Osteocyte (in vitro differentiated cells): ENCODE measurements around the gene OVOL1. TPM values are rescaled to one million over a fixed set of nuclear protein-coding genes. Genes with fewer than 3 reads are reported as not detected.

Experiments used
- DNase-seq: peaks from one replicate; pipeline ENCODE4 v3.0.0; 2021; ENCODE audit warnings: mixed read lengths; ENCODE audit not compliant: unreplicated experiment; ENCODE audit errors: extremely low spot score
- H3K27ac Mint-ChIP-seq: one replicate; pipeline ENCODE4 v1.8.0; 2021; ENCODE audit warnings: mild to moderate bottlenecking, mixed read lengths; ENCODE audit not compliant: unreplicated experiment
- H3K27me3 Mint-ChIP-seq: one replicate; pipeline ENCODE4 v1.8.0; 2021; ENCODE audit warnings: mixed read lengths; ENCODE audit not compliant: unreplicated experiment
- H3K36me3 Mint-ChIP-seq: one replicate; pipeline ENCODE4 v1.8.0; 2021; ENCODE audit warnings: mixed read lengths; ENCODE audit not compliant: unreplicated experiment
- H3K4me1 Mint-ChIP-seq: one replicate; pipeline ENCODE4 v1.8.0; 2021; ENCODE audit warnings: mixed read lengths; ENCODE audit not compliant: unreplicated experiment
- H3K4me3 Mint-ChIP-seq: one replicate; pipeline ENCODE4 v1.8.0; 2021; ENCODE audit warnings: mild to moderate bottlenecking, moderate library complexity, mixed read lengths; ENCODE audit not compliant: unreplicated experiment
- H3K9me3 Mint-ChIP-seq: one replicate; pipeline ENCODE4 v1.8.0; 2021; ENCODE audit warnings: mixed read lengths; ENCODE audit not compliant: unreplicated experiment
- CTCF ChIP-seq: fragments of 200-600 bp; sonication (generic); IDR thresholded peaks from 2 replicates; pipeline ENCODE4 v1.5.0; 2021; ENCODE audit warnings: antibody characterized with exemption, mild to moderate bottlenecking, moderate library complexity
- total RNA-seq: library from RNA; stranded (reverse); gene quantifications from 2 replicates; pipeline ENCODE4 v1.2.1, GENCODE V29; 2021

Gene OVOL1
- total RNA-seq, 1 donor from 2014 or later = not detected

GRCh38 chr11:65789230-65790103 is 2.6 kb downstream of the OVOL1 start:
- Mint-ChIP-seq H3K9me3 (no peaks in the 10 kb centered on the region), H3K4me1 (peaks cover 5% of the 10 kb centered on the region), H3K27me3 (peaks cover 39% of the 10 kb centered on the region), H3K36me3 (no peaks in the 10 kb centered on the region), H3K4me3 (no peak overlapping the region), H3K27ac (no peak overlapping the region)
- TF ChIP-seq CTCF = no peak
- no peak for DNase-seq

DNA sequence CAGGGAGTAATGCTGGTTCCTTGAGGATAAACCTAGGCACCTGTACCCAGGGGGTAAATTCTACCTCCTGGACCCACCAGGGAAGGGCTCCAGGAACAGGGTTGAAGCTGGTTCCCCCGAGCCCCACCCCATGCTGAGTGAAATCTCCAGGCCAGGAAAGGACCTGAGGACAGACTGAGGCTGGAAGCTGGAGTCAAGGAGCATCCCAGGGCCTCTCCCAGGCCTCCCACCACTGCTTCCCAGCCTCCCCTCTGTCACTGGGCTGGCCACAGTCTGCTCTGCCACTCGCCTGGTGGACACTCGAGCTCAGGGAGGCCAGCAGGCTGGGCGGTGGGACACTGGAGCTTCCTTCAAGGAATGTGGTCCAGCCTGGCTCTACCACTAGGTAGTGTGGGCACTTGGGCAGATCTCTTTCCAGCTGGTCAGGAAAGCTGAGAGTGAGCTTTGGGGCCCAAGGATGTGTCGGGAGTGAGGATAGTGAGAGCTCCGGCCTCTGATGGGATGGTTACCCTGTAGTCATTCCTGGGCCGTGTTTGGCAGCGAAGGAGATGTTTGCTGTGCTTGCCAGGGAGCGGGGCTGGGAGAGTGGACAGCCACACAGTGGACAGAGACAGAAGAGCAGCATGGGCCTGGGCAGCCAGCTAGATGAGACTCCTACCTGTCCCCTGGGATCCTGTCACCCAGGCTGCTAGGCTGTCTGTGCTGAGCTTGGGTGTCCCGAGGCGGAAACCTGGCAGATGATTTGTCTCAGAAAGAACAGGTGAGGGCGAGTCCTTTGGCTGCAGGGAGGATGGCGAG is 3.4 kb downstream of the OVOL1 start:
- DNase-seq = no peak
- H3K4me3 Mint-ChIP-seq = no peak overlapping the region

GRCh38 chr11:65790902-65791650 is 4.2 kb downstream of the OVOL1 start:
- Mint-ChIP-seq H3K4me1 (peaks cover 5% of the 10 kb centered on the region), H3K9me3 (no peaks in the 10 kb centered on the region), H3K27me3 (peaks cover 27% of the 10 kb centered on the region), H3K4me3 (no peak overlapping the region), H3K27ac (no peak overlapping the region), H3K36me3 (no peaks in the 10 kb centered on the region)
- TF ChIP-seq CTCF = no peak
- no peak for DNase-seq

More for the DNA sequence above, 3.4 kb downstream of the OVOL1 start:
- Mint-ChIP-seq H3K27ac (no peak overlapping the region), H3K27me3 (peaks cover 33% of the 10 kb centered on the region), H3K4me1 (peaks cover 5% of the 10 kb centered on the region), H3K9me3 (no peaks in the 10 kb centered on the region), H3K36me3 (no peaks in the 10 kb centered on the region)
- no peak for TF ChIP-seq CTCF

DNA sequence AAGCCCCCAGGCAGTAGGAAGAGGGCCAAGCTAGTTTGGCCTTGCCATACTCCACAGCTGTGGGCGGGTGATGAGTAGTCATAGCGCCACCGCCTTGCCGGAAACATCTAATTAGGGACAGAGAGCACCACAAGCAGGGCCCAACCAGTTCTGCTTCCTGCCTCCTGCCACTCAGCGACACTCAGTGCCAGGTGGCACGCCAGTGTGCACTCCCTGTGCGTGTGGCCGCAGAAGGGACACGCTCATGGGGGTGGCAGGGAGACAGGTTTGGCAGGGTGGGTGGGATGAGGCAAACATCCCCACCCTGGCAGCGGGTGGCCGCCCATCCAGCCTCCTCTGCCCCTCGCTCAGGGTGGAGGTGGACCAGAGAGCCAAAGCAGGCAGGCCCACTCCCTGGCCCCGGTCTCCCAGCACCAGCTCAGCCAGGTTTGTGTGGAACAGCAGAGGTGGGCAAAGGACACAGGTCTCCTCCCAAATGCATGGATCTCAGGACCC is 4.9 kb downstream of the OVOL1 start:
- Mint-ChIP-seq H3K4me3 (no peak overlapping the region), H3K36me3 (no peaks in the 10 kb centered on the region), H3K27ac (no peak overlapping the region), H3K27me3 (peaks cover 33% of the 10 kb centered on the region), H3K4me1 (peaks cover 5% of the 10 kb centered on the region), H3K9me3 (no peaks in the 10 kb centered on the region)
- TF ChIP-seq CTCF = no peak
- no peak for DNase-seq
